A549 (cell line): Measurements from ENCODE around the gene COLEC12. TPM values are rescaled to one million over a fixed set of nuclear protein-coding genes. Genes with fewer than 3 reads are reported as not detected.

ENCODE experiments used
- ATAC-seq, 2 experiments: fragments of 200-7000 bp in 1 of 2; fragments of >200 bp in 1 of 2; cut with Nextera tagmentation in 1 of 2; cut with Tn5 transposase in 1 of 2; 3 replicates each; pipeline versions ENCODE4 v1.8.0 to v1.9.1; 2018 to 2020; ENCODE audit warnings: mild to moderate bottlenecking in 1 of 2, moderate library complexity in 1 of 2
- CTCF ChIA-PET: fragments of 300-600 bp; sonication (Branson Sonifier 250); formaldehyde crosslinking; extraction: SDS; loops from one replicate; lab custom pipeline; 2021; ENCODE audit warnings: antibody characterized with exemption, inconsistent platforms; lab: Yijun Ruan, JAX
- POLR2A ChIA-PET: fragments of 350-600 bp; formaldehyde crosslinking; extraction: SDS; loops from one replicate; lab custom pipeline; 2021; ENCODE audit warnings: antibody characterized with exemption, inconsistent platforms; lab: Yijun Ruan, JAX
- DNase-seq, 2 experiments: peaks; one replicate each; pipeline versions ENCODE4 v3.0.0 to v3.0.0-alpha.2; 2011 to 2016; ENCODE audit warnings: low read depth in 1 of 2, low spot score in 1 of 2
- FAIRE-seq: peaks from 2 replicates; lab custom pipeline; 2011; peaks lifted over from hg19 to GRCh38; lab: Jason Lieb, UNC
- H3K27ac ChIP-seq, 2 experiments: fragments of >200 bp; sonication (Bioruptor Twin); formaldehyde crosslinking; 3 replicates each; pipeline ENCODE4 v1.5.1; 2016 to 2017
- H3K4me1 ChIP-seq: fragments of >200 bp; sonication (Bioruptor Twin); formaldehyde crosslinking; 3 replicates; pipeline ENCODE4 v1.6.1; 2016
- H3K4me2 ChIP-seq: fragments of >200 bp; sonication (Bioruptor Twin); formaldehyde crosslinking; 3 replicates; pipeline ENCODE4 v1.6.1; 2016
- H3K4me3 ChIP-seq: fragments of >200 bp; sonication (Bioruptor Twin); formaldehyde crosslinking; 3 replicates; pipeline ENCODE4 v1.5.1; 2016
- H3K9me3 ChIP-seq: fragments of >200 bp; sonication (Bioruptor Twin); formaldehyde crosslinking; 3 replicates; pipeline ENCODE4 v1.6.1; 2016
- ATOH8 ChIP-seq: fragments of 250-450 bp; sonication (Bioruptor Pico); IDR thresholded peaks from 2 replicates; pipeline ENCODE4 v1.5.0; 2020; ENCODE audit warnings: low read depth, mild to moderate bottlenecking, moderate library complexity
- BHLHE40 ChIP-seq: IDR thresholded peaks from 2 replicates; pipeline ENCODE4 v1.6.1; 2012; ENCODE audit warnings: low read depth, low read length, inconsistent platforms
- CBX2 ChIP-seq: fragments of 200-600 bp; sonication (generic); IDR thresholded peaks from 2 replicates; pipeline ENCODE4 v1.6.1; 2016; ENCODE audit warnings: low read depth, mild to moderate bottlenecking, borderline replicate concordance
- CEBPB ChIP-seq, 2 experiments: fragments of >200 bp in 1 of 2; sonication (Bioruptor Twin) in 1 of 2; formaldehyde crosslinking in 1 of 2; IDR thresholded peaks; 2 replicates each; pipeline ENCODE4 v1.6.1; 2012 to 2016
- CTCF ChIP-seq: fragments of >200 bp; sonication (Bioruptor Twin); formaldehyde crosslinking; IDR thresholded peaks from 3 replicates; pipeline ENCODE4 v1.5.1; 2016
- E2F6 ChIP-seq: IDR thresholded peaks from 2 replicates; pipeline ENCODE4 v1.6.1; 2012; ENCODE audit warnings: low read depth, borderline replicate concordance
- EP300 ChIP-seq, 2 experiments: fragments of >200 bp; sonication (Bioruptor Twin); formaldehyde crosslinking; IDR thresholded peaks; 2 replicates in 1 of 2; 3 replicates in 1 of 2; pipeline ENCODE4 v1.6.1; 2016 to 2017
- FOSL2 ChIP-seq, 2 experiments: fragments of 450-650 bp in 1 of 2; fragments of >200 bp in 1 of 2; sonication (Bioruptor Twin) in 1 of 2; formaldehyde crosslinking; IDR thresholded peaks; 2 replicates each; pipeline versions ENCODE4 v1.5.0 to v1.6.1; 2016 to 2020; ENCODE audit warnings: mild to moderate bottlenecking in 1 of 2, moderate library complexity in 1 of 2
- FOXS1 ChIP-seq: fragments of 250-450 bp; sonication (Bioruptor Pico); IDR thresholded peaks from 2 replicates; pipeline ENCODE4 v1.5.0; 2020; ENCODE audit warnings: mild to moderate bottlenecking, moderate library complexity
- HEYL ChIP-seq: fragments of 250-450 bp; sonication (Bioruptor Pico); IDR thresholded peaks from 2 replicates; pipeline ENCODE4 v1.8.0; 2021; ENCODE audit warnings: mild to moderate bottlenecking, moderate library complexity
- JUN ChIP-seq, 2 experiments: fragments of >200 bp; sonication (Bioruptor Twin); formaldehyde crosslinking; IDR thresholded peaks; 2 replicates in 1 of 2; 3 replicates in 1 of 2; pipeline ENCODE4 v1.6.1; 2016 to 2017
- JUNB ChIP-seq: fragments of >200 bp; sonication (Bioruptor Twin); formaldehyde crosslinking; IDR thresholded peaks from 2 replicates; pipeline ENCODE4 v1.6.1; 2016
- KDM5A ChIP-seq: fragments of 200-600 bp; sonication (generic); IDR thresholded peaks from 2 replicates; pipeline ENCODE4 v1.6.1; 2016; ENCODE audit warnings: antibody characterized with exemption, mild to moderate bottlenecking
- MAX ChIP-seq: IDR thresholded peaks from 2 replicates; pipeline ENCODE4 v1.6.1; 2012
- MYC ChIP-seq: IDR thresholded peaks from 2 replicates; pipeline ENCODE4 v1.6.1; 2012; ENCODE audit warnings: mild to moderate bottlenecking, inconsistent platforms, low read length, improper control_type of control experiment, borderline replicate concordance
- PBX3 ChIP-seq: IDR thresholded peaks from 2 replicates; pipeline ENCODE4 v1.6.1; 2012
- PHF8 ChIP-seq: fragments of 200-600 bp; sonication (generic); IDR thresholded peaks from 2 replicates; pipeline ENCODE4 v1.6.1; 2016; ENCODE audit warnings: low read depth, mild to moderate bottlenecking, antibody characterized with exemption, moderate library complexity, borderline replicate concordance
- POLR2AphosphoS2 ChIP-seq: conservative IDR thresholded peaks from 2 replicates; pipeline ENCODE4 v1.6.1; 2012; ENCODE audit warnings: low read length, improper control_type of control experiment, inconsistent platforms
- RCOR1 ChIP-seq: fragments of 150-350 bp; IDR thresholded peaks from 2 replicates; pipeline ENCODE4 v1.6.1; 2014; ENCODE audit warnings: antibody characterized with exemption, low read length, low read depth
- REST ChIP-seq: fragments of 200-600 bp; sonication (generic); IDR thresholded peaks from 2 replicates; pipeline ENCODE4 v1.6.1; 2016; ENCODE audit warnings: antibody characterized with exemption, mild to moderate bottlenecking, moderate library complexity
- SREBF2 ChIP-seq: fragments of 450-650 bp; IDR thresholded peaks from 2 replicates; pipeline ENCODE4 v1.6.1; 2014; ENCODE audit warnings: mild to moderate bottlenecking, moderate library complexity
- TFCP2L1 ChIP-seq: fragments of 250-450 bp; sonication (Bioruptor Pico); IDR thresholded peaks from 2 replicates; pipeline ENCODE4 v1.5.0; 2021; ENCODE audit warnings: mild to moderate bottlenecking
- TP53 ChIP-seq: fragments of 250-450 bp; sonication (Bioruptor Pico); IDR thresholded peaks from 2 replicates; pipeline ENCODE4 v1.5.0; 2021; ENCODE audit warnings: mild to moderate bottlenecking, moderate library complexity
- WGBS: methylation state at CpG from one replicate; pipeline ENCODE4 v1.1.6; 2017; ENCODE audit errors: missing lambda C conversion rate; 5-methylcytosine and 5-hydroxymethylcytosine counted together
- polyA plus RNA-seq, 4 experiments: library from polyadenylated mRNA; depleted of rRNA in 3 of 4; stranded (reverse); fragments of >200 nt; fragmentation: RNase III in 1 of 4; extraction: RNeasy Plus Mini Kit Qiagen cat#74134 plus additional on column Dnase treatment in 1 of 4; gene quantifications; 2 replicates in 3 of 4; 3 replicates in 1 of 4; pipeline ENCODE4 v1.2.3, GENCODE V29; 2011 to 2017

COLEC12 gene
- polyA plus RNA-seq, 2 of the 4 experiments (the other 2 are of a cell fraction): 0.01 TPM; not detected in 1

GRCh38 chr18:505483-506122, 5.1 kb upstream of the COLEC12 start:
- ChIA-PET POLR2A (no interaction called here), CTCF (no interaction called here)
- FAIRE-seq (no peak), DNase-seq (no peak), ATAC-seq (no peak)
- TF ChIP-seq FOXS1 (no peak), RCOR1 (no peak), MAX (no peak), JUN (IDR thresholded peaks at IDR 0.05) (no peak), POLR2AphosphoS2 (no peak), E2F6 (no peak), EP300 (IDR thresholded peaks at IDR 0.05) (no peak), HEYL (CRISPR knock-in tag) (no peak), REST (no peak), TFCP2L1 (no peak), MYC (no peak), CTCF (no peak), PHF8 (no peak), SREBF2 (no peak), JUNB (no peak), CEBPB (IDR thresholded peaks at IDR 0.05) (no peak)
- no peaks in the 10 kb centered on the region for H3K4me1 ChIP-seq
- no peak overlapping the region for H3K27ac ChIP-seq
- H3K4me3 ChIP-seq: no peak overlapping the region
- H3K4me2 ChIP-seq: no peak overlapping the region
- 36% methylated on average over 6 of the region's 6 CpGs for WGBS
- no peaks in the 10 kb centered on the region for H3K9me3 ChIP-seq

DNA sequence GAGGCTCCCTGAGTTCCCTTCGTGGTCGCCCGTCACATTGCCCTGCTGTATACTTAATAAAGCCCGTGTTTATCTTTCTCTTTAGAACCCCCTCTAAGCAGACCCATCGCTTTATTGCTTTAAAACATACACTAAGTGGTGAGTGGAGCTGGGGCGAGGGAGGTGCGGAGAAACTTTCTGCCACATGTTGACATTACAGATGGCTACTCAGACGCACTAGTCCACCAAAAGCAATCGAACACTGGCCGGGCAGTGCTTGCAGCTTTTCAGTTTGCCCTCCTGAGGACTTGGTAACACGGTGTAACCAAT, 859 bp upstream of the COLEC12 start:
- ATAC-seq (no peak), DNase-seq (no peak), FAIRE-seq (no peak)
- 42% methylated on average over 11 of the region's 11 CpGs for WGBS
- no peak overlapping the region for H3K27ac ChIP-seq
- H3K4me2 ChIP-seq: no peak overlapping the region
- POLR2A ChIA-PET: no interaction called here
- peaks cover 8% of the 10 kb centered on the region; the same call in 1 of the 3 replicates for H3K4me1 ChIP-seq
- CTCF ChIA-PET: no interaction called here
- H3K9me3 ChIP-seq: no peaks in the 10 kb centered on the region
- H3K4me3 ChIP-seq: no peak overlapping the region
- TF ChIP-seq EP300 (IDR thresholded peaks at IDR 0.05) (no peak), TFCP2L1 (no peak), KDM5A (no peak), BHLHE40 (no peak), CTCF (no peak), TP53 (CRISPR knock-in tag) (no peak), ATOH8 (no peak), CBX2 (no peak), PBX3 (no peak), FOSL2 (IDR thresholded peaks at IDR 0.05) (no peak), FOSL2 (CRISPR knock-in tag; IDR thresholded peaks at IDR 0.05) (no peak), FOXS1 (no peak)
